Erythroblast (primary cell): ENCODE results near the gene SMARCC2.
A peak's percentile ranks its signal among the peaks of the same experiment; 100 is the strongest.

Experiments
- DNase-seq, 2 experiments: peaks; one replicate each; lab custom pipeline; 2025; lab: John Stamatoyannopoulos, UW
- GATA1 ChIP-seq: IDR thresholded peaks from 2 replicates; pipeline ENCODE4 v1.6.1; 2011; ENCODE audit warnings: low read depth, mild to moderate bottlenecking, control low read depth, low read length, moderate library complexity
- POLR2A ChIP-seq: IDR thresholded peaks from 2 replicates; pipeline ENCODE4 v1.6.1; 2011; ENCODE audit warnings: mild to moderate bottlenecking, low read length

Gene SMARCC2

DNA sequence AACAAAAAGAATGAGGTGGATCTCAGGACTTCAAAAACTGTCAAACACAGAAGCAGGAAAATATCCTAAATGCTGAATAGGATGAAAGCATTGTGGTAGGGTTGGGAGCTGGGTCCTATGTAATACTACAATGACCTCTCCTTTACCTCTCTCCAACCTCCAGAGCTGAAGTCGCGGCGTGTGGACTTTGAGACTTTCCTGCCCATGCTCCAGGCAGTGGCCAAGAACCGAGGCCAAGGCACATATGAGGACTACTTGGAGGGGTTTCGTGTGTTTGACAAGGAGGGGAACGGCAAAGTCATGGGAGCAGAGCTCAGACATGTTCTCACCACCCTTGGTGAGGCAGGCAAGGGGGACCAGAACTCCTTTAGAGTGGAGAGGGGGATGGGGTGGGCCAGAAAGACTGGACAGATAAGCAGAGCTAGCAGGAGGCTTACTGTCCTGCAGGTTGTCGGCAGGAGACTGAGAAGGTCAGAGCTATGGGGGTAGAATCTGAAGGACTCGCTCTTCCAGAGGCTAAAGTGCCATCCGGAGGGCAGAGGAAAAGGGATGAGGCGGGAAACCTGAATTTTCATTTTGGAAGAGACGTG, 33.9 kb downstream of the SMARCC2 start:
- DNase-seq: no peak
- no peak for TF ChIP-seq POLR2A
- TF ChIP-seq GATA1: no peak

DNA sequence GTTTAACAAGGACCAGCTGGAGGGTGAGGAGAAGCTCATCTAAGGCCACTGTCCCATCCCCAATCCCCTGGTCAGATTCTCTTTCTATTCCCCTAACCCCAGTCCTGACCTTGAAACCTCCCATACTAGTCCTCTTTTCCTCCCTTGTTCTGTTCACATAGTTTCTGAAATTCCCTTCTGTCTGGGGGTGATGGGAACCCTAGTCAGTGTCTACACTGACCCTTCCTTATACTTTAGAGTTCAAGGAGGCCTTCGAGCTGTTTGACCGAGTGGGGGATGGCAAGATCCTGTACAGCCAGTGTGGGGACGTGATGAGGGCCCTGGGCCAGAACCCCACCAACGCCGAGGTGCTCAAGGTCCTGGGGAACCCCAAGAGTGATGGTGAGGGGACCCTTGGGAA, 34.5 kb downstream of the SMARCC2 start:
- DNase-seq: no peak

GRCh38 chr12:56154246-56154771, 35.0 kb downstream of the SMARCC2 start:
- TF ChIP-seq POLR2A (no peak), GATA1 (no peak)
- DNase-seq: no peak

More for the DNA sequence above, 34.5 kb downstream of the SMARCC2 start:
- TF ChIP-seq GATA1 (no peak), POLR2A (no peak)

GRCh38 chr12:56153678-56154065, 35.6 kb downstream of the SMARCC2 start:
- no peak for DNase-seq
- TF ChIP-seq GATA1: no peak
- no peak for TF ChIP-seq POLR2A

DNA sequence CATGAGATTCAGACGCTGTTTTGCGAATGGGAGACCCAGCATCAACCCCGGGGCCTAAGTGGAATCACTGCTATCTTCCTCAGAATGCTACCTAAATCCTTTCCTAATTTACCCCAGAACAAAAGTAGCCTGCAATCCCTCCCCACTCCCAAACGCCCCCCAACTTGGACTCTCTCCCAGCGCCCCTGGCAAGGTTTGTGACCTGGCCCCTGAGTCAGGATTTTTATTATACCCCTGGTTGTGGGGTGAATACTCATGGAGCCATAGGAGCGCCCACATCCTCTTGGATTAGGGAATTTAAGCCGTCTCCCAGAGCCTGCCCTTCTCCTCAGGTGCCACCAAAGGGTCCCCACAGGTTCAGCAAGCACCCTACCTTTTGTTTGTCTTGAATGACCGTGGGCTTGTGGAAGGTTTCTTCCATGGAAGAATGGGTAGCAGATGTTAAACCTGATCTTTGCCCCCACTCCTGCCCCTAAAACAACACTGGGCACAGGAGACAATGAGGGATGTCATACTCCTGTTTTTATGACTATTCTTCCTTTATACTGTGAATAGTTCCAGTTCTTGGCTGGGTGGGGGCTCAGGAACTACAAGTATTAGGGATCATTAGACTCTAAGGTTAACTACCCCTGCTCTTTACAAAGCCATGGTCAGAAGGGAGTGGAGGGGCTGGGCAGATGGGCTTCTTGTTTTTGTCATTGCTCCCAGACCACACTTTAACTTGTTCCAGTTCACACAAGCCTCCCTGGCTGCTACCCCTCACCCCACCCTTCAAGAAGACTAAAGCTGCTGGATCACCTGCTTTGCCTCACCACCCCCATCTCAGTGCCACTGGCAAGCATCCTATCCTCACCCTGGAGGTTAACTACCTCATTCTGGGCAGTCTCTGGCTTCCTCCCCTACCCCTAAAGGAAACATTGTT, 36.3 kb downstream of the SMARCC2 start:
- no peak for TF ChIP-seq POLR2A
- no peak for TF ChIP-seq GATA1
- no peak for DNase-seq

GRCh38 chr12:56152132-56152755, 37.0 kb downstream of the SMARCC2 start, which contains the start of gene MYL6B:
Gene MYL6B, plus strand, starts transcription at chr12:56152587. Its CDS starts 1,332 bp downstream, at chr12:56153919.
- TF ChIP-seq POLR2A: peak; percentile 76
- TF ChIP-seq GATA1: no peak
- peak; percentile 92 to 95 for DNase-seq

DNA sequence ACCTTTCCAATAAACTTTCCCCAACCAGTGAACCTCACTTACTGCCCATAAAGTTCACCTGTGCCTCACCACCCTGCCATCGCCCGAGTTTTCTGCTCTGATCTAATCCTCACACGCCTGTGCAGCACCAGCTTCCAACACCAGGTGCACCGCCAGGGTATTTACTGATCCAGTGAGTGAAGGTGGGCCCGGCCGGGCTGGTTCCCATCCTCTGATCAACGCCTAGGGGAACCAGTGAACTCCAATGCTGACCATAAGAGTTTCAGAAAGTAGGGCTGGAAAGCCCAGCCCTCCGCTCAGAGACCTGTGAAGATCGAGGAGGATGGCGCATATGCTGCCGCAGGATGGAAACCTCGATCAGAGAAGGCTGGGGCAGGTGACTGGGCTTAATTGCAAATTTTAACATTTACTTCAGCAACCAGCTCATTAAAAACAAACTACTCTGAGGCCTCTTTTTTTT, 37.6 kb downstream of the SMARCC2 start:
- DNase-seq: peak; percentile 71 to 78
- TF ChIP-seq GATA1 (no peak), POLR2A (no peak)

DNA sequence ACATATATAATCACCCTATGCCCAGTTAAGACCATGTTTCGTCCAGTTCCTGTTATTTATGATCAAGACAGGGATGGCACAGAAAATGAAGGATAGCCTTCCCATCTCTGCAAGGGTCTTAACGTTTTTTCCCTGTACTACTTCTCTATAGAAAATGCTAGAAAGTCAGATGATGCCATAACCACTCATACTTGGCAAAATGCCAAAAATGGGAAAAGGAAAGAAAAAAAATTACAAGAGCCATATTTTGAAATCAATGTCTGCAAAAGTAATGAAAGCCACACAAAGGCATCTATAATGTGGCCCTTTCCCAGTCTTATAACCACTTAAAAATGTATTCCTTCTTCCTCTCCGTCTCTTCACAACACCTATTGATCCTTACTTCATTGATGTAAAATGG, 38.7 kb downstream of the SMARCC2 start:
- TF ChIP-seq GATA1: no peak
- no peak for TF ChIP-seq POLR2A
- peak in 1 of 2 experiments; percentile 76 for DNase-seq

DNA sequence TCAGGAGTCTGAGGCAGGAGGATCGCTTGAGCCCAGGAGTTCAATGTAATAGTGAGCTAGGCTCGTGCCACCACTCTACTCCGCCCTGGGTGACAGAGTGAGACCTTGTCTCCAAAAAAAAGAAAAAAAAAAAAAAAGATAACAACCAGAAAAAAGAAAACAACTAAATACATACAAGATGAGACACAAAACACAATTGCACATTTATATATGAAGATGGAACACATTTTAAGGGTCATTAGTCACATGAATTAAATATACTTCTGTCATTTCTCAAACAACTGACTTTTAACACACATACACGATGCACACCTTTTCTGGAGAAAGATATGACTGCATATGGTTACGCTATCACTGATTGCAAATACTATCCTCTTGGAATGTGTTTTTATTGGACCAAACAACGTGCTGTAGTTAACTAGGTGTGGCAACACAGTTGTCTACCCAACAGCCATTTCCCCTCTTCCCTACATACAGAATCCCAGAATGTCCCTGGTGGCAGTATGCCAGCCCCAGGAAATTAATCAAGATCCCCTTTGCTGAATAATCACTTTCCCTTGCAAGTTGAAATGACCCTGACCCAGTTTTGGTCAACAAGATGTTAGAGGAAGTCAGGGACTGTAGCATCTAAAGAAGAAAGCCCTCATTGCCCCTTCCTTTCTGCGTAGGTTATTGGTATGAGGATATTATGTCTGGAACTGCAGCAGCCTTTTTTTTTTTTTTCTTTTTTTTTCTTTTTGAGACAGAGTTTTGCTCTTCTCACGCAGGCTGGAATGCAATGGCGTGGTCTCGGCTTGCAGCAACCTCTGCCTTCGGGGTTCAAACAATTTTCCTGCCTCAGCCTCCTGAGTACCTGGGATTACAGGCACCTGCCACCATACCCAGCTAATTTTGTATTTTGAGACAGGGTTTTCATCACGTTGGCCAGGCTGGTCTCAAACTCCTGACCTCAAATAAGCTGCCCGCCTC, 42.5 kb downstream of the SMARCC2 start:
- DNase-seq: no peak
- TF ChIP-seq POLR2A (no peak), GATA1 (no peak)

GRCh38 chr12:56145217-56145616, 44.1 kb downstream of the SMARCC2 start:
- no peak for DNase-seq
- TF ChIP-seq POLR2A (no peak), GATA1 (no peak)

DNA sequence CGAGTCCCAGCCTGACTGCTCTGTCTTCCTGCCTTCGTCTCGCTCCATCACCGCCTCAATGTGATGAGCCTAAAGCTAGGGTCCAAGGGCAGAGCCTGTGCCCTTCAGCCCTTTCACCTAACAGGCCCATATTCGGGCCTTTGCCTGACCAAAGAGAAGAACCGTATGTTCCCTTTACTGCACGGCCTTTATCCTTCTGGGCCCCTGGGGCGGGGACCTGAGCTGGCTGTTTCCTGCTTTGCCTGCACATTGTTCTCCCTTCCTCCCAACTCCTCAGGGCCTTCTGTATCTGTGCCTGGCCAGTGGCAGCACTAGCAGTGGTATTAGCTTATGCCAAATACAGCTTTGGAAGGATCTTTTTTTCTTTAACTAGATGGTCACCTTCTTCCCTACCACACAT, 45.4 kb downstream of the SMARCC2 start:
- DNase-seq: no peak
- TF ChIP-seq POLR2A: no peak
- TF ChIP-seq GATA1: no peak

- TF ChIP-seq POLR2A (no peak), GATA1 (no peak)
- no peak for DNase-seq
Measured at GRCh38 chr12:56143217-56143616, 46.1 kb downstream of the SMARCC2 start.
